Spleen (tissue), 11 donors: ENCODE results near the gene SRGAP1. TPM values are rescaled to one million over a fixed set of nuclear protein-coding genes. Genes with fewer than 3 reads are reported as not detected.
"Not testable (repeated sequence)": the region's sequence is repeated elsewhere in the genome, so short reads cannot be mapped to it uniquely, and the experiment has no call there.

ENCODE experiments used
- DNase-seq: peaks from one replicate; pipeline ENCODE4 v3.0.0-alpha.2; 2020
- H3K27ac ChIP-seq, 8 donors: fragments of 200-600 bp; sonication (generic) in 7 of 8; 1 replicate in 4 of 8; 2 replicates in 4 of 8; pipeline versions ENCODE4 v1.5.0 to v1.8.0; 2016 to 2021; ENCODE audit warnings: inconsistent platforms in 4 of 8, mild to moderate bottlenecking in 4 of 8, moderate library complexity in 1 of 8
- H3K27me3 ChIP-seq, 7 donors: fragments of 200-600 bp; sonication (generic) in 6 of 7; replicated peaks in 1 of 7; 1 replicate in 4 of 7; 2 replicates in 3 of 7; pipeline versions ENCODE4 v1.5.0 to v1.8.0; 2016 to 2021; ENCODE audit warnings: inconsistent platforms in 3 of 7, mild to moderate bottlenecking in 1 of 7
- H3K36me3 ChIP-seq, 6 donors: fragments of 200-600 bp; sonication (generic) in 5 of 6; 1 replicate in 4 of 6; 2 replicates in 2 of 6; pipeline versions ENCODE4 v1.5.0 to v1.8.0; 2016 to 2021; ENCODE audit warnings: inconsistent platforms in 2 of 6
- H3K4me1 ChIP-seq, 6 donors: fragments of 200-600 bp; sonication (generic) in 5 of 6; 1 replicate in 3 of 6; 2 replicates in 3 of 6; pipeline versions ENCODE4 v1.5.0 to v1.8.0; 2016 to 2021; ENCODE audit warnings: inconsistent platforms in 3 of 6
- H3K4me3 ChIP-seq, 8 donors: fragments of 200-600 bp; sonication (generic) in 7 of 8; 1 replicate in 4 of 8; 2 replicates in 4 of 8; pipeline versions ENCODE4 v1.5.0 to v1.8.0; 2016 to 2021; ENCODE audit warnings: inconsistent platforms in 4 of 8, mild to moderate bottlenecking in 4 of 8, moderate library complexity in 2 of 8
- H3K9me3 ChIP-seq, 8 donors: fragments of 200-600 bp; sonication (generic) in 7 of 8; 1 replicate in 4 of 8; 2 replicates in 4 of 8; pipeline versions ENCODE4 v1.5.0 to v1.8.0; 2016 to 2021; ENCODE audit warnings: inconsistent platforms in 4 of 8
- POLR2A ChIP-seq, 3 donors: fragments of 450-650 bp; IDR thresholded peaks; one replicate each; pipeline ENCODE4 v1.5.1; 2017; ENCODE audit warnings: antibody characterized with exemption in 3 of 3, mild to moderate bottlenecking in 1 of 3
- POLR2AphosphoS5 ChIP-seq, 3 donors: sonication (generic); formaldehyde crosslinking; IDR thresholded peaks; one replicate each; pipeline ENCODE4 v1.5.1; 2017; ENCODE audit warnings: antibody characterized with exemption in 3 of 3
- WGBS, 5 donors: extraction: QIAGEN DNeasy Blood & Tissue Kit in 3 of 5; methylation state at CpG; one replicate each; pipeline versions ENCODE4 v1.1.5 to v1.1.7; 2013 to 2018; 5-methylcytosine and 5-hydroxymethylcytosine counted together
- intact Hi-C: fragments of 100-400 bp; cut with DNase I; formaldehyde crosslinking; loops from one replicate; pipeline ENCODE4 v1.15.0; 2023; ENCODE audit warnings: low total_unique reads
- polyA plus RNA-seq, 3 donors: library from polyadenylated mRNA; stranded (reverse); fragments of 200-250 nt; gene quantifications; one replicate each; pipeline ENCODE4 v1.2.1, GENCODE V29; 2013
- total RNA-seq, 7 donors: library from RNA; depleted of rRNA in 3 of 7; stranded (reverse); fragments of >200 nt in 3 of 7; fragmentation: NEBNext Ultra II Directional in 4 of 7; extraction: Animal tissue kit (Norgen Biotek cat#: 25700) in 4 of 7; gene quantifications; one replicate each; pipeline versions ENCODE4 v1.1.0 to v1.2.1, GENCODE V29; 2016 to 2021
- TF ChIP-seq, protein P1 (sequence below), 11 experiments: fragments of 200-600 bp in 7 of 11; fragments of 450-650 bp in 4 of 11; sonication (generic) in 4 of 11; IDR thresholded peaks in 8 of 11; conservative IDR thresholded peaks in 3 of 11; 1 replicate in 7 of 11; 2 replicates in 4 of 11; pipeline versions ENCODE4 v1.4.0 to v1.8.0; 2016 to 2021; ENCODE audit warnings: antibody characterized with exemption in 11 of 11, inconsistent platforms in 4 of 11, mild to moderate bottlenecking in 1 of 11
- donor health status: healthy with polysubstance abuse.
- donor health status: DM: no; HTN: no; CAD: no; lungs with moderate emphysema.
- donor health status: DM: no; HTN: no; CAD: no.
- donor health status: Bipolar disorder and iron deficiency.
- donor health status: healthy.
- donor health status: DM: no; HTN: no; CAD: no.
- donor health status: DM: yes; HTN: yes; CAD: no.

The SRGAP1 gene
- total and polyA plus RNA-seq, 10 donors, result 0.37 to 20.1 (median 13.4) TPM

DNA sequence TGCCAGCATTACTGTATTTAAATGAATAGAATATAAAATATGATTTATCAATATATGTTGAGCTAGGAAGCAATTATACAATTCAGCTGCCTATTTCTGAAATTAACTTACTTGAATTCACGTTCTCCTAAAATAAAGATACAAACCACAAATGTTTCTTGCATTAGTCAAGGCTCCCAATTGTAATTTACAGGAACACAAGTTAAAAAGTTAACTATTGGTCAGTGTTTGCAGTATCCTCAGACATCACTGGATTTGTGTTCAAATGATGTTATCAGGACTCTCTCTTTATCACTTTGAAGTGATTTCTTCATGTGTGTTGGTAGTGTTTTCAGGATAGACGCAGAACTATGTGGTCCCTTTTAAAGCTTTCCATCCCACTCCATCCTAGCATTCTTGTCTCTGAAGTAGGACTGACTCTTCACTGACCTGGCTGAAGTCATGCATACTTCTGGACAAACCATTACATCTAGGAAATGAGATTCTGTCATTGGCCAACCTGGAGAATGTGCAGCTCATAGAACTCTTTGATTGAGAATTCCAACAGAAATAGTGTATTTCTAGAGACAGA, 221.5 kb downstream of the SRGAP1 start:
- WGBS, 5 donors, result 87 to 92% (median 89%) methylated on average over 2 of the region's 2 CpGs
- no peaks in the 10 kb centered on the region for H3K9me3 ChIP-seq
- no peak overlapping the region for H3K4me3 ChIP-seq
- TF ChIP-seq POLR2AphosphoS5 (IDR thresholded peaks at IDR 0.05) (no peak), POLR2A (IDR thresholded peaks at IDR 0.05) (no peak)
- TF ChIP-seq, protein P1, sequence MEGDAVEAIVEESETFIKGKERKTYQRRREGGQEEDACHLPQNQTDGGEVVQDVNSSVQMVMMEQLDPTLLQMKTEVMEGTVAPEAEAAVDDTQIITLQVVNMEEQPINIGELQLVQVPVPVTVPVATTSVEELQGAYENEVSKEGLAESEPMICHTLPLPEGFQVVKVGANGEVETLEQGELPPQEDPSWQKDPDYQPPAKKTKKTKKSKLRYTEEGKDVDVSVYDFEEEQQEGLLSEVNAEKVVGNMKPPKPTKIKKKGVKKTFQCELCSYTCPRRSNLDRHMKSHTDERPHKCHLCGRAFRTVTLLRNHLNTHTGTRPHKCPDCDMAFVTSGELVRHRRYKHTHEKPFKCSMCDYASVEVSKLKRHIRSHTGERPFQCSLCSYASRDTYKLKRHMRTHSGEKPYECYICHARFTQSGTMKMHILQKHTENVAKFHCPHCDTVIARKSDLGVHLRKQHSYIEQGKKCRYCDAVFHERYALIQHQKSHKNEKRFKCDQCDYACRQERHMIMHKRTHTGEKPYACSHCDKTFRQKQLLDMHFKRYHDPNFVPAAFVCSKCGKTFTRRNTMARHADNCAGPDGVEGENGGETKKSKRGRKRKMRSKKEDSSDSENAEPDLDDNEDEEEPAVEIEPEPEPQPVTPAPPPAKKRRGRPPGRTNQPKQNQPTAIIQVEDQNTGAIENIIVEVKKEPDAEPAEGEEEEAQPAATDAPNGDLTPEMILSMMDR (IDR thresholded peaks at IDR 0.05 in 8 of 11, conservative IDR thresholded peaks at IDR 0.05 in 3 of 11), result no peak
- no peak for DNase-seq
- H3K36me3 ChIP-seq, result peaks cover 0 to 16% (median 0%) of the 10 kb centered on the region in 6 donors
- no peaks in the 10 kb centered on the region for H3K27me3 ChIP-seq
- no peaks in the 10 kb centered on the region for H3K4me1 ChIP-seq
- H3K27ac ChIP-seq, result no peak overlapping the region
- intact Hi-C loops, result no loop called here

DNA sequence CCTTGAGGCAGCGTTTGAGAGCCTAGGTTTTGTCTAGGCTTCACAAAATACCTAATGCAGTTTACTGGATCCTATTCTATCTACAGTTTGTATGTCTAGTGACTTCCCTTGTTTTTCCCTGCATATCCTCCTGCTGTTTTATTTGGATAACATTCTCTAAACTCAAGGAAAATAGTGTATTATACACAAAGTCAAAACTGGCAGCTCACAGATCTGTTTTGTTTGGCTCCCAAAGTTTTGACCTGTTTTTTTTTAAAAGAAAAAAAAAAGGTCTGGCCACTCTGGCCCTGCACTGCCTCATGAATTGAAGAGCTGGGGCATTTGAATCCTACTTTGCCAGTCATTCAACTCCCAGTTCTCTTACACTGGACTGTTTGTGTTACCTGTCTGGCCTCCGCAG, 222.3 kb downstream of the SRGAP1 start:
- no peak for DNase-seq
- TF ChIP-seq, protein P1 (IDR thresholded peaks at IDR 0.05 in 8 of 11, conservative IDR thresholded peaks at IDR 0.05 in 3 of 11), result no peak
- TF ChIP-seq POLR2AphosphoS5 (IDR thresholded peaks at IDR 0.05) (no peak), POLR2A (IDR thresholded peaks at IDR 0.05) (no peak)
- H3K36me3 ChIP-seq, result peaks cover 0 to 16% (median 0%) of the 10 kb centered on the region in 6 donors
- no peak overlapping the region for H3K4me3 ChIP-seq
- no peaks in the 10 kb centered on the region for H3K4me1 ChIP-seq
- intact Hi-C loops, result no loop called here
- H3K9me3 ChIP-seq, result no peaks in the 10 kb centered on the region
- H3K27ac ChIP-seq, result no peak overlapping the region
- no peaks in the 10 kb centered on the region for H3K27me3 ChIP-seq
- 90 to 97% (median 93%) methylated on average over 2 of the region's 2 CpGs for WGBS, 5 donors

DNA sequence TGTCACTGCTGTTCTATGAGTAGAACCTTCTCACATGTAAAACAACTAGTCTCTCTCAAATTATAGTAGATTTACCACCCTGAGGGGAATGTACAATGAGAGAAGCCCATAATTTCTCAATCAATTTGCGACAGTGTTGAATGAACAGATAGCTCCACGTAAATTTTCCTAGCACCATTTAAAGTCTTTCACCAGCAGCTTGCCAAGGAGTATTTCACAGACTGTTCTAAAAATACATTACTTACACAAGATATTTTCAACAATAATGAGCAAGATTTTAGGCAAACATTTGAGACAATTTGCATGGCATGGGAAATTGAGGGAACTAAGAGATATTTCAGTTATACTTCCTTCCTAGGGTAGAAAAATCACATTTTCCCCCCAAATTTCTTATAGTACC, 226.0 kb downstream of the SRGAP1 start:
- no peaks in the 10 kb centered on the region for H3K4me1 ChIP-seq
- H3K4me3 ChIP-seq, result no peak overlapping the region
- 80 to 100% (median 92%) methylated on average over 2 of the region's 2 CpGs for WGBS, 5 donors
- no peak for DNase-seq
- peaks cover 0 to 2% (median 0%) of the 10 kb centered on the region in 8 donors for H3K9me3 ChIP-seq
- no peak overlapping the region for H3K27ac ChIP-seq
- no peaks in the 10 kb centered on the region for H3K27me3 ChIP-seq
- intact Hi-C loops, result no loop called here
- H3K36me3 ChIP-seq, result peaks cover 0 to 7% (median 0%) of the 10 kb centered on the region in 6 donors
- TF ChIP-seq POLR2AphosphoS5 (IDR thresholded peaks at IDR 0.05) (no peak), POLR2A (IDR thresholded peaks at IDR 0.05) (no peak)
- TF ChIP-seq, protein P1 (IDR thresholded peaks at IDR 0.05 in 8 of 11, conservative IDR thresholded peaks at IDR 0.05 in 3 of 11), result no peak

GRCh38 chr12:64072916-64073575, 228.5 kb downstream of the SRGAP1 start:
- WGBS, 5 donors, result 86 to 95% (median 91%) methylated on average over 5 of the region's 5 CpGs
- peaks cover 0 to 2% (median 0%) of the 10 kb centered on the region in 8 donors for H3K9me3 ChIP-seq
- no peak for DNase-seq
- TF ChIP-seq POLR2AphosphoS5 (IDR thresholded peaks at IDR 0.05) (no peak), POLR2A (IDR thresholded peaks at IDR 0.05) (no peak)
- TF ChIP-seq, protein P1 (IDR thresholded peaks at IDR 0.05 in 8 of 11, conservative IDR thresholded peaks at IDR 0.05 in 3 of 11), result no peak
- intact Hi-C loops, result no loop called here
- H3K36me3 ChIP-seq, result no peaks in the 10 kb centered on the region
- H3K4me3 ChIP-seq, result no peak overlapping the region
- no peaks in the 10 kb centered on the region for H3K4me1 ChIP-seq
- H3K27me3 ChIP-seq, result no peaks in the 10 kb centered on the region
- H3K27ac ChIP-seq, result no peak overlapping the region

DNA sequence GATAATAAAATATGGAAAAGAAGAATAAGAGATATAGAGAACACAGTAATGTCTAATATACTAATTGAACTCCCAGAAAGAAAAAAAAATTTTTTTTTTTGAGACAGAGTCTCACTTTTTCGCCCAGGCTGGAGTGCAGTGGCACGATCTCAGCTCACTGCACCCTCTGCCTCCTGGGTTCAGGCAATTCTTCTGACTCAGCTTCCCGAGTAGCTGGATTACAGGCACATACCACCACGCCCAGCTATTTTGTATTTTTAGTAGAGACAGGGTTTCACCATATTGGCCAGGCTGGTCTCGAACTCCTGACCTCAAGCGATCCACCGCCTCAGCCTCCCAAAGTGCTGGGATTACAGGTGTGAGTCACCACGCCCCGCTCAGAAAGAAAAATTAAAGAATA, 232.1 kb downstream of the SRGAP1 start:
- intact Hi-C loops, H3K4me1 ChIP-seq, H3K4me3 ChIP-seq, DNase-seq, H3K27me3 ChIP-seq, H3K9me3 ChIP-seq, H3K27ac ChIP-seq: not testable (repeated sequence)
- 87 to 95% (median 94%) methylated on average over 9 of the region's 9 CpGs for WGBS, 5 donors
- peaks cover 0 to 12% (median 0%) of the 10 kb centered on the region in 6 donors for H3K36me3 ChIP-seq
